ENCODE data around the gene RBM6. TPM values are rescaled to one million over a fixed set of nuclear protein-coding genes. Genes with fewer than 3 reads are reported as not detected.
A peak's percentile ranks its signal among the peaks of the same experiment; 100 is the strongest.
"Not testable (repeated sequence)": the region's sequence is repeated elsewhere in the genome, so short reads cannot be mapped to it uniquely, and the experiment has no call there.

RBM6 gene
- total and polyA plus RNA-seq, 9 of the 15 experiments (the other 6 are each of a cell fraction or from before 2014, with no cell fraction given): 19.9 to 82.2 (median 57.8) TPM

DNA sequence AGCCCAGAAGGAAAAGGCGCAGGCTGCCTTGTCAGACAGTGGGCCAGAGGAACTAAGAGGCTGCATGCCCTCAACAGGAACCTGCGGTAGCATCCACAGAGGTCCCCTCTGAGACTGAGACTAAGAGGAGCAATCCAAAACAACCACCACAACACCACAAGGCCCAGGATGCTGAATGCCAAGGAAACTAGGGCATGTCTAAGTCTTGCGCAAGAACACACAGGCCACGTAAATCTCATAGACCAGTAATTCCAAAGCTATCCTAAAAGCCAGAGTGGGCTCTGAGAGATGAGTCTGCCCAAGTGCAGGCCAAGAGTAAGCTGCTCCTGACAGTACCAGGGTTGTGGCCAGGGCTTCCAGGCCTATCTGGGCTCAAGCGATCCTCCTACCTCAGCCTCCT is 23.3 kb upstream of the RBM6 start:
- H3K9ac ChIP-seq (ENCODE audit: insufficient read depth in 1 of 2, low read depth in 2 of 2, low read length in 2 of 2): 0 out of 4 replicates have a peak overlapping the region, but pooled peaks of 1 of the 2 experiments have one; percentile 45
- no peak overlapping the region for H3K4me2 ChIP-seq (ENCODE audit: insufficient read depth, low read length)
- H3K9me3 ChIP-seq (replicated peaks; ENCODE audit: control insufficient read depth, insufficient read depth, low read depth, low read length): no peaks in the 10 kb centered on the region
- DNase-seq (ENCODE audit: extremely low read depth in 1 of 4, low spot score in 3 of 4) (no peak), ATAC-seq (no peak), FAIRE-seq (no peak)
- no peak overlapping the region for H3K27ac ChIP-seq (ENCODE audit: extremely low read depth, low read depth, low read length)
- 67% methylated on average over 4 of the region's 5 CpGs for WGBS (ENCODE audit: insufficient coverage, low coverage, missing lambda C conversion rate)
- H3K4me1 ChIP-seq (replicated peaks in 1 of 2; ENCODE audit: control insufficient read depth in 2 of 2, insufficient read depth in 2 of 2, low read length in 2 of 2): peaks cover 2 to 5% of the 10 kb centered on the region in 2 experiments; a peak in 4 of 5 replicates
- TF ChIP-seq CREM (IDR thresholded peaks at IDR 0.05; ENCODE audit: low read depth): no peak
- TF ChIP-seq CEBPB (tag; IDR thresholded peaks at IDR 0.05): peak; percentile 94
- no peak for TF ChIP-seq SOX6 (IDR thresholded peaks at IDR 0.05)
- TF ChIP-seq CEBPG (CRISPR knock-in tag; IDR thresholded peaks at IDR 0.05): peak; percentile 79
- peak; percentile 54 to 83 for TF ChIP-seq CEBPG (tag; conservative IDR thresholded peaks at IDR 0.05 in 1 of 2, IDR thresholded peaks at IDR 0.05 in 1 of 2)
- TF ChIP-seq KLF13 (tag; IDR thresholded peaks at IDR 0.05; ENCODE audit: borderline replicate concordance, low read depth): no peak
- TF ChIP-seq, protein P1, sequence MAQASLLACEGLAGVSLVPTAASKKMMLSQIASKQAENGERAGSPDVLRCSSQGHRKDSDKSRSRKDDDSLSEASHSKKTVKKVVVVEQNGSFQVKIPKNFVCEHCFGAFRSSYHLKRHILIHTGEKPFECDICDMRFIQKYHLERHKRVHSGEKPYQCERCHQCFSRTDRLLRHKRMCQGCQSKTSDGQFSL (CRISPR knock-in tag; IDR thresholded peaks at IDR 0.05): no peak
- TF ChIP-seq, protein P1 (tag; IDR thresholded peaks at IDR 0.05): no peak
- BruUV-seq (replicated peaks): no TSS peak
- no peak overlapping the region for H3K4me3 ChIP-seq
- H3K27me3 ChIP-seq (ENCODE audit: control insufficient read depth in 2 of 2, insufficient read depth in 2 of 2, low read length in 2 of 2): no peaks in the 10 kb centered on the region
- H4K20me1 ChIP-seq (replicated peaks; ENCODE audit: control insufficient read depth, insufficient read depth, low read length): no peaks in the 10 kb centered on the region
- no peaks in the 10 kb centered on the region for H3K9me1 ChIP-seq (ENCODE audit: control insufficient read depth, insufficient read depth, low read length)
- peaks cover 20% of the 10 kb centered on the region; the same call in 2 of the 3 replicates for H3K36me3 ChIP-seq (ENCODE audit: control insufficient read depth, insufficient read depth, low read length)
- H2AFZ ChIP-seq (ENCODE audit: low read depth, low read length): no peak overlapping the region
- in situ Hi-C loops (cut with MboI) (no loop called here), intact Hi-C loops (cut with micrococcal nuclease) (no loop called here)
- CTCF ChIA-PET (ENCODE audit: low intra/inter-chr PET ratio): no interaction called here
- POLR2A ChIA-PET: no interaction called here
- H3K79me2 ChIP-seq (ENCODE audit: control insufficient read depth, insufficient read depth, low read length): no peaks in the 10 kb centered on the region

DNA sequence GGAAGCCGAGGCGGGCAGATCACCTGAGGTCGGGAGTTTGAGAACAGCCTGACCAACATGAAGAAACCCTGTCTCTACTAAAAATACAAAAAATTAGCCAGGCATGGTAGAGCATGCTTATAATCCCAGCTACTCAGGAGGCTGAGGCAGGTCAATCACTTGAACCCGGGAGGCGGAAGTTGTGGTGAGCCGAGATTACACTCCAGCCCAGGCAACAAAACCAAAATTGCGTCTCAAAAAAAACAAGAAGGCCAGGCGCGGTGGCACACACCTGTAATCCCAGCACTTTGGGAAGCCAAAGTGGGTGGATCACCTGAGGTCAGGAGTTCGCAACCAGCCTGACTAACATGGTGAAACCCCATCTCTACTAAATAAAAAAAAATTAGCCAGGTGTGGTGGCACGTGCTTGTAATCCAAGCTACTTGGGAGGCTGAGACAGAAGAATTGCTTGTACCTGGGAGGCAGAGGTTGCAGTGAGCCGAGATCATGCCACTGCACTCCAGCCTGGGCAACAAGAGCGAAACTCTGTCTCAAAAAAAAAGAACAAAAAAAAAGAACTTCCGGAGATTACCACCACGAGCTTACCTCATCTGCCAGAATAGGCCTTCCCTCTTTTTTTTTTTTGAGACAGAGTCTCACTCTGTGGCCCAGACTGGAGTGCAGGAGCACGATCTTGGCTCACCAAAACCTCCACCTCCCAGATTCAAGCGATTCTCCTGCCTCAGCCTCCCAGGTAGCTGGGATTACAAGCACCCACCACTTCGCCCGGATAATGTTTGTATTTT is 22.0 kb upstream of the RBM6 start:
- H3K9ac ChIP-seq (ENCODE audit: insufficient read depth in 1 of 2, low read depth in 2 of 2, low read length in 2 of 2); BruUV-seq (replicated peaks); ATAC-seq; H3K9me1 ChIP-seq (ENCODE audit: control insufficient read depth, insufficient read depth, low read length); FAIRE-seq; H3K36me3 ChIP-seq (ENCODE audit: control insufficient read depth, insufficient read depth, low read length); intact Hi-C loops (cut with micrococcal nuclease); in situ Hi-C loops (cut with MboI); H3K4me2 ChIP-seq (ENCODE audit: insufficient read depth, low read length); H3K79me2 ChIP-seq (ENCODE audit: control insufficient read depth, insufficient read depth, low read length); H3K4me1 ChIP-seq (replicated peaks in 1 of 2; ENCODE audit: control insufficient read depth in 2 of 2, insufficient read depth in 2 of 2, low read length in 2 of 2); H2AFZ ChIP-seq (ENCODE audit: low read depth, low read length); H3K27me3 ChIP-seq (ENCODE audit: control insufficient read depth in 2 of 2, insufficient read depth in 2 of 2, low read length in 2 of 2); DNase-seq (ENCODE audit: extremely low read depth in 1 of 4, low spot score in 3 of 4); H3K4me3 ChIP-seq; CTCF ChIA-PET (ENCODE audit: low intra/inter-chr PET ratio); H4K20me1 ChIP-seq (replicated peaks; ENCODE audit: control insufficient read depth, insufficient read depth, low read length); H3K27ac ChIP-seq (ENCODE audit: extremely low read depth, low read depth, low read length); H3K9me3 ChIP-seq (replicated peaks; ENCODE audit: control insufficient read depth, insufficient read depth, low read depth, low read length): not testable (repeated sequence)
- WGBS (ENCODE audit: insufficient coverage, low coverage, missing lambda C conversion rate): 87% methylated on average over 8 of the region's 19 CpGs
- POLR2A ChIA-PET: interaction anchor here (1.4 kb wide), 1 partner anchor 8 kb away, joined by 7 read pairs; no protein-coding TSS in a partner anchor
